Adrenal gland (tissue), 5 donors: ENCODE measurements around the gene AHNAK2.

Source experiments
- POLR2A ChIP-seq, 2 donors: fragments of 450-650 bp; IDR thresholded peaks; one replicate each; pipeline ENCODE4 v1.6.1; 2017; ENCODE audit warnings: antibody characterized with exemption in 2 of 2, mild to moderate bottlenecking in 2 of 2, moderate library complexity in 1 of 2
- TF ChIP-seq, protein P1 (sequence below), 6 experiments: fragments of 450-650 bp in 4 of 6; fragments of 200-600 bp in 2 of 6; sonication (generic) in 1 of 6; IDR thresholded peaks; 1 replicate in 5 of 6; 2 replicates in 1 of 6; pipeline versions ENCODE4 v1.5.1 to v1.8.0; 2016 to 2021; ENCODE audit warnings: antibody characterized with exemption in 6 of 6, mild to moderate bottlenecking in 2 of 6, moderate library complexity in 1 of 6
- donor health status: DM: no; HTN: no; CAD: no.

DNA sequence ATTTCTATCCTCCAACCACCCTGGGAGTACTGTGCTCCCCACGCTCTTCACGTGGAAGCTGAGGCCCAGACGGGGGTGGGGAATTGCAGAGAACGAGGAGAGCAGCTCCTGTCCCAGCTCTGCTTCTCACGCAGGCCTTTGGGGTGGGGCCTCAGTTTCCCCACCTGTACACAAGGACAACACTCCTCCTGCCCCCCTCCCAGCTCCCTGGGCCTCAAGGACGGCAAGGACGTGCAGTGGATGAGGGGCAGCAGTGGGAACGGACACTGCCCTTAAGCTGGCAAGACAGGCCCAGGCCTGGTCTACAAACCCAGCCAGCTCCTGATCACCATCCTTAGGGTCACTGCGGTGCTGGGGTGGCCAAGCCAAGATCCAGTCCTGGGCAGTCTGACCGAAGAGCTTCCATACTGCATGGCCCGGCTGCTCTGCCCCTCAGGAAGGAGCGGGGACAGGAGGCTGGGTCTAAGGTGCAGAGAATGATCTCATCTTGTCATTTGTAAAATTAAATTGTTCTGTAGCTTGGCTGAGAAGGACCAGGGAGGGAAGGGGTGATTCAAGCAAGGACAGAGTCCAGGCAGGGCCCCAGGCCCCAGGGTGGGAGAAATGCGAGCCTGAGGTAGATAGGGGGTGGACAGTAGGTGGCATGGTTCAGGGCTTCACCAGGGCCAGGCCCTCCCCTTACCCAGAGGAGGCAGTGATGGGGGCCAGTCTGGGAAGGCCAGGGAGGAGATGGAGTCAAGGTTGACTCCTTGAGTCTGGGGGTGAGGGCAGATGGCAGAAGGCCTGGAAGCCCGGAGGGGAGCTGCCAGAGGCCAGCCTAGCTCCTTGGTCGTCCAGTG, 6.1 kb upstream of the AHNAK2 start:
- TF ChIP-seq, protein P1, sequence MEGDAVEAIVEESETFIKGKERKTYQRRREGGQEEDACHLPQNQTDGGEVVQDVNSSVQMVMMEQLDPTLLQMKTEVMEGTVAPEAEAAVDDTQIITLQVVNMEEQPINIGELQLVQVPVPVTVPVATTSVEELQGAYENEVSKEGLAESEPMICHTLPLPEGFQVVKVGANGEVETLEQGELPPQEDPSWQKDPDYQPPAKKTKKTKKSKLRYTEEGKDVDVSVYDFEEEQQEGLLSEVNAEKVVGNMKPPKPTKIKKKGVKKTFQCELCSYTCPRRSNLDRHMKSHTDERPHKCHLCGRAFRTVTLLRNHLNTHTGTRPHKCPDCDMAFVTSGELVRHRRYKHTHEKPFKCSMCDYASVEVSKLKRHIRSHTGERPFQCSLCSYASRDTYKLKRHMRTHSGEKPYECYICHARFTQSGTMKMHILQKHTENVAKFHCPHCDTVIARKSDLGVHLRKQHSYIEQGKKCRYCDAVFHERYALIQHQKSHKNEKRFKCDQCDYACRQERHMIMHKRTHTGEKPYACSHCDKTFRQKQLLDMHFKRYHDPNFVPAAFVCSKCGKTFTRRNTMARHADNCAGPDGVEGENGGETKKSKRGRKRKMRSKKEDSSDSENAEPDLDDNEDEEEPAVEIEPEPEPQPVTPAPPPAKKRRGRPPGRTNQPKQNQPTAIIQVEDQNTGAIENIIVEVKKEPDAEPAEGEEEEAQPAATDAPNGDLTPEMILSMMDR (IDR thresholded peaks at IDR 0.05): no peak
- no peak for TF ChIP-seq POLR2A (IDR thresholded peaks at IDR 0.05)
